HCT116 (cell line): Measurements from ENCODE around the gene ATXN1. TPM values are rescaled to one million over a fixed set of nuclear protein-coding genes. Genes with fewer than 3 reads are reported as not detected.

Experiments used
- ATAC-seq: fragments of 200-7000 bp; cut with Tn5 transposase; 2 replicates; pipeline ENCODE4 v1.9.1; 2020; ENCODE audit warnings: mild to moderate bottlenecking, moderate library complexity
- BruUV-seq: library from RNA; stranded (reverse); fragments of 400-500 nt; replicated peaks from 2 replicates; lab custom pipeline; 2021; lab: Mats Ljungman, UMichigan
- CTCF ChIA-PET: fragments of 300-600 bp; sonication (Branson Sonifier 250); formaldehyde crosslinking; loops from one replicate; lab custom pipeline; 2021; ENCODE audit warnings: antibody characterized with exemption; lab: Charles Lee
- POLR2A ChIA-PET: fragments of 300-600, 350-600 bp; sonication (Branson Sonifier 250); formaldehyde crosslinking; loops from one replicate; lab custom pipeline; 2021; ENCODE audit warnings: antibody characterized with exemption; lab: Charles Lee
- RAD21 ChIA-PET, 2 experiments: fragments of 300-600 bp; sonication (Branson Sonifier 250); formaldehyde crosslinking; loops; one replicate each; lab custom pipeline; 2023; ENCODE audit warnings: low total read pairs in 2 of 2; ENCODE audit not compliant: uncharacterized antibody in 2 of 2, unreplicated experiment in 2 of 2, low non-redundant PET in 1 of 2; lab: Charles Lee
- DNase-seq: peaks from one replicate; pipeline ENCODE4 v3.0.0-alpha.2; 2010; ENCODE audit warnings: low read depth, low spot score
- H2AFZ ChIP-seq: fragments of 200-600 bp; shearing (Covaris generic), sonication (generic); 2 replicates; pipeline ENCODE4 v1.6.1; 2017; ENCODE audit warnings: low read depth, mixed run types, mixed read lengths, antibody characterized with exemption, low read length; ENCODE audit not compliant: poor library complexity, severe bottlenecking
- H3K27ac ChIP-seq: 2 replicates; pipeline ENCODE4 v1.5.1; 2012; ENCODE audit warnings: low read depth, low read length
- H3K27me3 ChIP-seq: fragments of 200-600 bp; sonication (generic); 2 replicates; pipeline ENCODE4 v1.6.1; 2016; ENCODE audit warnings: mixed run types, low read length, mixed read lengths; ENCODE audit not compliant: insufficient read depth
- H3K36me3 ChIP-seq, 2 experiments: fragments of 200-500 bp in 1 of 2; fragments of 200-600 bp in 1 of 2; sonication (Bioruptor generic) in 1 of 2; sonication (generic) in 1 of 2; 2 replicates each; pipeline versions ENCODE4 v1.5.1 to v1.6.1; 2014 to 2016; ENCODE audit warnings: low read length in 2 of 2, inconsistent platforms in 1 of 2, mixed read lengths in 1 of 2, mixed run types in 1 of 2; ENCODE audit not compliant: insufficient read depth in 2 of 2, control insufficient read depth in 1 of 2
- H3K4me1 ChIP-seq, 2 experiments: fragments of 200-600 bp in 1 of 2; sonication (generic) in 1 of 2; 2 replicates each; pipeline versions ENCODE4 v1.5.1 to v1.6.1; 2012 to 2017; ENCODE audit warnings: low read length in 2 of 2, inconsistent platforms in 1 of 2, mild to moderate bottlenecking in 1 of 2, mixed read lengths in 1 of 2, mixed run types in 1 of 2, moderate library complexity in 1 of 2; ENCODE audit not compliant: insufficient read depth in 2 of 2, control insufficient read depth in 1 of 2
- H3K4me2 ChIP-seq: fragments of 200-600 bp; sonication (generic); 2 replicates; pipeline ENCODE4 v1.6.1; 2017; ENCODE audit warnings: mixed run types, low read length, mixed read lengths
- H3K4me3 ChIP-seq, 2 experiments: fragments of 200-600 bp in 1 of 2; sonication (generic) in 1 of 2; replicated peaks in 1 of 2; 2 replicates each; pipeline ENCODE4 v1.5.1; 2011 to 2016; ENCODE audit warnings: low read length in 2 of 2, control low read depth in 1 of 2, low read depth in 1 of 2, mild to moderate bottlenecking in 1 of 2, mixed read lengths in 1 of 2, mixed run types in 1 of 2
- H3K79me2 ChIP-seq: fragments of 200-600 bp; sonication (generic); 2 replicates; pipeline ENCODE4 v1.6.1; 2017; ENCODE audit warnings: mild to moderate bottlenecking, mixed run types, low read length, moderate library complexity, mixed read lengths; ENCODE audit not compliant: insufficient read depth
- H3K9ac ChIP-seq: fragments of 200-600 bp; sonication (generic); 2 replicates; pipeline ENCODE4 v1.6.1; 2016; ENCODE audit warnings: low read length, mixed read lengths
- H3K9me2 ChIP-seq: fragments of 200-600 bp; sonication (generic), shearing (Covaris generic); 2 replicates; pipeline ENCODE4 v1.6.1; 2017; ENCODE audit warnings: mixed run types, mild to moderate bottlenecking, moderate library complexity; ENCODE audit not compliant: insufficient read depth
- H3K9me3 ChIP-seq, 2 experiments: fragments of 200-500 bp in 1 of 2; fragments of 200-600 bp in 1 of 2; sonication (Bioruptor generic) in 1 of 2; sonication (generic) in 1 of 2; 2 replicates each; pipeline ENCODE4 v1.6.1; 2014 to 2017; ENCODE audit warnings: low read length in 2 of 2, mixed read lengths in 2 of 2, inconsistent platforms in 1 of 2, low read depth in 1 of 2, mild to moderate bottlenecking in 1 of 2, mixed run types in 1 of 2, moderate library complexity in 1 of 2; ENCODE audit not compliant: control insufficient read depth in 1 of 2, insufficient read depth in 1 of 2
- H4K20me1 ChIP-seq: fragments of 200-600 bp; sonication (generic), shearing (Covaris generic); 2 replicates; pipeline ENCODE4 v1.6.1; 2017; ENCODE audit warnings: mixed run types, mild to moderate bottlenecking, moderate library complexity; ENCODE audit not compliant: insufficient read depth
- ATF3 ChIP-seq: IDR thresholded peaks from 2 replicates; pipeline ENCODE4 v1.6.1; 2012
- CEBPB ChIP-seq: IDR thresholded peaks from 2 replicates; pipeline ENCODE4 v1.6.1; 2012; ENCODE audit warnings: low read depth
- EGR1 ChIP-seq: IDR thresholded peaks from 2 replicates; pipeline ENCODE4 v1.6.1; 2012; ENCODE audit warnings: low read depth
- ELF1 ChIP-seq: IDR thresholded peaks from 2 replicates; pipeline ENCODE4 v1.6.1; 2012; ENCODE audit warnings: low read depth, borderline replicate concordance
- EZH2phosphoT487 ChIP-seq: fragments of 200-600 bp; IDR thresholded peaks from 2 replicates; pipeline ENCODE4 v1.6.1; 2018; ENCODE audit warnings: antibody characterized with exemption, borderline replicate concordance
- FOSL1 ChIP-seq: IDR thresholded peaks from 2 replicates; pipeline ENCODE4 v1.6.1; 2012; ENCODE audit warnings: low read depth
- POLR2AphosphoS5 ChIP-seq: IDR thresholded peaks from 2 replicates; pipeline ENCODE4 v1.6.1; 2011; ENCODE audit warnings: mild to moderate bottlenecking, low read depth, low read length, moderate library complexity
- SP1 ChIP-seq: IDR thresholded peaks from 2 replicates; pipeline ENCODE4 v1.6.1; 2012; ENCODE audit warnings: low read depth
- TCF7L2 ChIP-seq: IDR thresholded peaks from 2 replicates; pipeline ENCODE4 v1.7.0; 2011; ENCODE audit warnings: borderline replicate concordance, inconsistent platforms; ENCODE audit not compliant: insufficient read depth, insufficient read length; ENCODE audit errors: extremely low read depth
- YY1 ChIP-seq: IDR thresholded peaks from 2 replicates; pipeline ENCODE4 v1.6.1; 2011; ENCODE audit warnings: low read length, low read depth, moderate library complexity, mild to moderate bottlenecking; ENCODE audit not compliant: insufficient replicate concordance; ENCODE audit errors: extremely low read depth
- ZBTB33 ChIP-seq: IDR thresholded peaks from 2 replicates; pipeline ENCODE4 v1.6.1; 2011; ENCODE audit warnings: mild to moderate bottlenecking, low read length, moderate library complexity; ENCODE audit not compliant: insufficient replicate concordance; ENCODE audit errors: extremely low read depth
- ZFX ChIP-seq: fragments of 450-650 bp; IDR thresholded peaks from 2 replicates; pipeline ENCODE4 v1.6.1; 2017
- intact Hi-C: fragments of 100-400 bp; cut with micrococcal nuclease; formaldehyde crosslinking; loops from 2 replicates; pipeline ENCODE4 v1.10.0; 2022
- total RNA-seq: library from RNA; stranded (reverse); gene quantifications from one replicate; pipeline ENCODE4 v1.2.1, GENCODE V29; 2021; ENCODE audit not compliant: unreplicated experiment
- TF ChIP-seq, protein P1 (sequence below): IDR thresholded peaks from 2 replicates; pipeline ENCODE4 v1.6.1; 2012

Gene ATXN1
- total RNA-seq, 1 experiment from 2014 or later: 21.0 TPM

- Histone ChIP-seq H3K36me3 (no peaks in the 10 kb centered on the region), H3K4me2 (no peak overlapping the region), H3K4me1 (no peaks in the 10 kb centered on the region), H3K4me3 (no peak overlapping the region), H3K79me2 (no peaks in the 10 kb centered on the region), H3K9me3 (no peaks in the 10 kb centered on the region; a peak in 1 of 4 replicates), H2AFZ (no peak overlapping the region), H3K27ac (no peak overlapping the region), H3K9ac (no peak overlapping the region), H4K20me1 (no peaks in the 10 kb centered on the region), H3K27me3 (no peaks in the 10 kb centered on the region), H3K9me2 (no peaks in the 10 kb centered on the region)
- no TSS peak for BruUV-seq
- RAD21 ChIA-PET: no interaction called here
- CTCF ChIA-PET: no interaction called here
- POLR2A ChIA-PET: no interaction called here
- ATAC-seq (no peak), DNase-seq (no peak)
- intact Hi-C loops: no loop called here
- no peak for TF ChIP-seq EZH2phosphoT487
- TF ChIP-seq SP1: no peak
- no peak for TF ChIP-seq FOSL1
- no peak for TF ChIP-seq YY1
- no peak for TF ChIP-seq POLR2AphosphoS5
- no peak for TF ChIP-seq CEBPB
- no peak for TF ChIP-seq ATF3
- no peak for TF ChIP-seq ELF1
- TF ChIP-seq ZBTB33: no peak
- TF ChIP-seq, protein P1, sequence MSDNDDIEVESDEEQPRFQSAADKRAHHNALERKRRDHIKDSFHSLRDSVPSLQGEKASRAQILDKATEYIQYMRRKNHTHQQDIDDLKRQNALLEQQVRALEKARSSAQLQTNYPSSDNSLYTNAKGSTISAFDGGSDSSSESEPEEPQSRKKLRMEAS: no peak
- no peak for TF ChIP-seq ZFX
- no peak for TF ChIP-seq TCF7L2
- no peak for TF ChIP-seq EGR1
Observed at GRCh38 chr6:16480763-16481560, 280.3 kb downstream of the ATXN1 start.
